ENCODE data around the gene VPS13D. TPM values are rescaled to one million over a fixed set of nuclear protein-coding genes. Genes with fewer than 3 reads are reported as not detected.
A peak's percentile ranks its signal among the peaks of the same experiment; 100 is the strongest.

Gene VPS13D
- total and polyA plus RNA-seq, 2 donors from 2014 or later = 19.4 to 75.8 TPM

- Histone ChIP-seq H3K36me3 (ENCODE audit: control insufficient read depth in 2 of 3, insufficient read depth in 3 of 3, low read length in 3 of 3) (no peaks in the 10 kb centered on the region), H3K9me3 (ENCODE audit: control insufficient read depth in 2 of 3, insufficient read depth in 1 of 3, low read length in 3 of 3) (no peaks in the 10 kb centered on the region), H3K27me3 (ENCODE audit: control insufficient read depth, insufficient read depth, low read length) (no peaks in the 10 kb centered on the region), H3K4me1 (ENCODE audit: control insufficient read depth in 2 of 3, insufficient read depth in 2 of 3, low read depth in 1 of 3, low read length in 3 of 3) (no peaks in the 10 kb centered on the region), H3K4me3 (ENCODE audit: low read length in 3 of 3) (no peak overlapping the region), H3K9ac (ENCODE audit: low read length in 3 of 3) (no peak overlapping the region), H3K27ac (ENCODE audit: low read depth in 2 of 2, low read length in 2 of 2) (no peak overlapping the region)
- TF ChIP-seq CTCF (IDR thresholded peaks at IDR 0.05; ENCODE audit: borderline replicate concordance, extremely low read depth, insufficient read depth) = no peak
- FAIRE-seq = no peak
- intact Hi-C loops (cut with DNase I) = no loop called here
- DNase-seq = peak in 1 of 5 donors; percentile 67
These were observed 28.3 kb upstream of the VPS13D start for GRCh38 chr1:12201352-12202189.

DNA sequence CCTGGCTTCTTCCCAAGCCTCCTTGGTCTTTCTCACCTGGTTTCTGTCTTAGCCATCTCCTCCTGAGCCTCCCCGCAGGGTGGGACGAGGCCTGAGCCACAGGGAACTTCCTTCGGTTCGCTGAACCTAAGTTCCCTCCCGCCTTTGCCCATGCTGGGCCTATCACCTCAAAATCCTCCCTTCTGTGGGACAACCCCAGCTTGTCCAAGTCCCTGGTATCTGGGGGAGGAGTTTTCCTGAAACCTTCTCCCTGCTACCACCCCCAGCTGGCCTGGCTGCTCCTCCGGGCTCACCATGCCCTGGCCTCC lies 27.7 kb upstream of the VPS13D start:
- Histone ChIP-seq H3K4me3 (ENCODE audit: low read length in 3 of 3) (no peak overlapping the region), H3K36me3 (ENCODE audit: control insufficient read depth in 2 of 3, insufficient read depth in 3 of 3, low read length in 3 of 3) (no peaks in the 10 kb centered on the region), H3K27me3 (ENCODE audit: control insufficient read depth, insufficient read depth, low read length) (no peaks in the 10 kb centered on the region), H3K9ac (ENCODE audit: low read length in 3 of 3) (no peak overlapping the region), H3K4me1 (ENCODE audit: control insufficient read depth in 2 of 3, insufficient read depth in 2 of 3, low read depth in 1 of 3, low read length in 3 of 3) (no peaks in the 10 kb centered on the region), H3K9me3 (ENCODE audit: control insufficient read depth in 2 of 3, insufficient read depth in 1 of 3, low read length in 3 of 3) (no peaks in the 10 kb centered on the region), H3K27ac (ENCODE audit: low read depth in 2 of 2, low read length in 2 of 2) (no peak overlapping the region)
- intact Hi-C loops (cut with DNase I) = no loop called here
- FAIRE-seq (no peak), DNase-seq (no peak)
- TF ChIP-seq CTCF (IDR thresholded peaks at IDR 0.05; ENCODE audit: borderline replicate concordance, extremely low read depth, insufficient read depth) = no peak

- FAIRE-seq = no peak
These were observed 27.3 kb upstream of the VPS13D start for GRCh38 chr1:12202577-12202976.

More at GRCh38 chr1:12202577-12202976, 27.3 kb upstream of the VPS13D start:
- TF ChIP-seq CTCF (IDR thresholded peaks at IDR 0.05; ENCODE audit: borderline replicate concordance, extremely low read depth, insufficient read depth) = no peak
- intact Hi-C loops (cut with DNase I) = no loop called here
- no peak for DNase-seq
- no peak overlapping the region for H3K27ac ChIP-seq (ENCODE audit: low read depth in 2 of 2, low read length in 2 of 2)
- no peak overlapping the region for H3K9ac ChIP-seq (ENCODE audit: low read length in 3 of 3)
- no peaks in the 10 kb centered on the region for H3K9me3 ChIP-seq (ENCODE audit: control insufficient read depth in 2 of 3, insufficient read depth in 1 of 3, low read length in 3 of 3)
- no peaks in the 10 kb centered on the region for H3K27me3 ChIP-seq (ENCODE audit: control insufficient read depth, insufficient read depth, low read length)
- H3K4me1 ChIP-seq (ENCODE audit: control insufficient read depth in 2 of 3, insufficient read depth in 2 of 3, low read depth in 1 of 3, low read length in 3 of 3) = no peaks in the 10 kb centered on the region
- no peaks in the 10 kb centered on the region for H3K36me3 ChIP-seq (ENCODE audit: control insufficient read depth in 2 of 3, insufficient read depth in 3 of 3, low read length in 3 of 3)
- H3K4me3 ChIP-seq (ENCODE audit: low read length in 3 of 3) = no peak overlapping the region

Measured in kidney (tissue), 14 donors.